ENCODE data around the gene KANSL1.

- no peak for TF ChIP-seq POLR2AphosphoS5 (IDR thresholded peaks at IDR 0.05; ENCODE audit: low read depth, low read length)
- no peak for TF ChIP-seq SIN3A (IDR thresholded peaks at IDR 0.05; ENCODE audit: borderline replicate concordance, insufficient read depth, low read length)
- no peak for TF ChIP-seq TAF1 (IDR thresholded peaks at IDR 0.05; ENCODE audit: borderline replicate concordance, insufficient read depth, low read length)
- TF ChIP-seq REST (IDR thresholded peaks at IDR 0.05; ENCODE audit: insufficient read depth in 1 of 2, low read depth in 2 of 2, low read length in 2 of 2) = no peak
Measured at GRCh38 chr17:46141645-46142044, 51.6 kb downstream of the KANSL1 start.
